Lower leg skin (tissue), 4 donors: Measurements from ENCODE around the gene DDX51. TPM values are rescaled to one million over a fixed set of nuclear protein-coding genes. Genes with fewer than 3 reads are reported as not detected.
"Not testable (repeated sequence)": the region's sequence is repeated elsewhere in the genome, so short reads cannot be mapped to it uniquely, and the experiment has no call there.

Source experiments
- DNase-seq, 2 donors: peaks; one replicate each; pipeline ENCODE4 v3.0.0-alpha.2; 2019; ENCODE audit warnings: low spot score in 2 of 2
- H3K4me3 ChIP-seq: fragments of 200-600 bp; sonication (generic); 2 replicates; pipeline ENCODE4 v1.5.1; 2017; ENCODE audit warnings: mild to moderate bottlenecking, low read depth; ENCODE audit not compliant: poor library complexity, severe bottlenecking
- POLR2A ChIP-seq, 2 donors: fragments of 450-650 bp; IDR thresholded peaks; one replicate each; pipeline ENCODE4 v1.6.1; 2016 to 2017; ENCODE audit warnings: antibody characterized with exemption in 2 of 2, mild to moderate bottlenecking in 1 of 2, moderate library complexity in 1 of 2
- WGBS, 2 donors: methylation state at CpG; one replicate each; pipeline ENCODE4 v1.1.5; 2018; 5-methylcytosine and 5-hydroxymethylcytosine counted together
- intact Hi-C: fragments of 100-400 bp; cut with DNase I; formaldehyde crosslinking; loops from one replicate; pipeline ENCODE4 v1.15.0; 2023; ENCODE audit warnings: low total_unique reads
- total RNA-seq, 4 donors: library from RNA; depleted of rRNA; stranded (reverse); fragments of >200 nt; gene quantifications; one replicate each; pipeline ENCODE4 v1.1.0, GENCODE V29; 2016
- TF ChIP-seq, protein P1 (sequence below), 3 donors: fragments of 450-650 bp; IDR thresholded peaks; one replicate each; pipeline ENCODE4 v1.5.1; 2016; ENCODE audit warnings: antibody characterized with exemption in 3 of 3, mild to moderate bottlenecking in 3 of 3, moderate library complexity in 2 of 3

The DDX51 gene
- total RNA-seq, 4 donors from 2014 or later = 11.1 to 31.8 (median 19.2) TPM

DNA sequence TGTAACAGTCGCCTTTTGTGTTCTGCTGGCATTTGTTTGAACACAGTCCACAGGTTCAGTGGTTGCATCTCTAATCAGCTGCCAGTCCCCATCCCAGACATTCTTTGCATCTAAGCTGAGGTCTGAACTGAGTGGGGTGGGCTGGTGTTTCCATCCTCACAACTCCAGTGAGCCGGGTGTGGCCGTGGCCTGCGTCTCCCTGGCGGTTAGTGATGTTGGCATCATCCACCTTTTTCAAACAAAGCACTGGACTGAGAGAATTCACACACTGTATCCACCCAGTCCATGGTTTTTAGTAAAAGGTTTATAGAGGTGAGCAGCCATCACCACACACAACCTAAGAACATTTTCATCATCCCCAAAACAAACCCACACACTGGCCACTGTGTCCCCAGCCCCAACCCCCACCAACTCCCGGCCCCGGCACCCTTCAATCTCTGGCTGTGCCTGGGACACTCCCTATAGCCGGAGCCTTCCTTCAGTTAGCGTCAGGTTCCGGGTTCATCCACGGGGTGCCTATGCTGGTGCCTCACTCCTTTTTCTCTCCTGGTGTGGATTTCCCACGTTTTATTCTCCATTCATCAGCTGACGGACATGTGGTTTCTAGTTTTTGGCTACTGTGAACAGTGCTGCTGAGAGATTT, 6.5 kb downstream of the DDX51 start:
- 66 to 69% methylated on average over 13 of the region's 13 CpGs for WGBS, 2 donors
- no peak for DNase-seq
- TF ChIP-seq POLR2A (IDR thresholded peaks at IDR 0.05) = no peak
- TF ChIP-seq, protein P1, sequence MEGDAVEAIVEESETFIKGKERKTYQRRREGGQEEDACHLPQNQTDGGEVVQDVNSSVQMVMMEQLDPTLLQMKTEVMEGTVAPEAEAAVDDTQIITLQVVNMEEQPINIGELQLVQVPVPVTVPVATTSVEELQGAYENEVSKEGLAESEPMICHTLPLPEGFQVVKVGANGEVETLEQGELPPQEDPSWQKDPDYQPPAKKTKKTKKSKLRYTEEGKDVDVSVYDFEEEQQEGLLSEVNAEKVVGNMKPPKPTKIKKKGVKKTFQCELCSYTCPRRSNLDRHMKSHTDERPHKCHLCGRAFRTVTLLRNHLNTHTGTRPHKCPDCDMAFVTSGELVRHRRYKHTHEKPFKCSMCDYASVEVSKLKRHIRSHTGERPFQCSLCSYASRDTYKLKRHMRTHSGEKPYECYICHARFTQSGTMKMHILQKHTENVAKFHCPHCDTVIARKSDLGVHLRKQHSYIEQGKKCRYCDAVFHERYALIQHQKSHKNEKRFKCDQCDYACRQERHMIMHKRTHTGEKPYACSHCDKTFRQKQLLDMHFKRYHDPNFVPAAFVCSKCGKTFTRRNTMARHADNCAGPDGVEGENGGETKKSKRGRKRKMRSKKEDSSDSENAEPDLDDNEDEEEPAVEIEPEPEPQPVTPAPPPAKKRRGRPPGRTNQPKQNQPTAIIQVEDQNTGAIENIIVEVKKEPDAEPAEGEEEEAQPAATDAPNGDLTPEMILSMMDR (IDR thresholded peaks at IDR 0.05) = no peak
- intact Hi-C loops = no loop called here
- no peak overlapping the region for H3K4me3 ChIP-seq

DNA sequence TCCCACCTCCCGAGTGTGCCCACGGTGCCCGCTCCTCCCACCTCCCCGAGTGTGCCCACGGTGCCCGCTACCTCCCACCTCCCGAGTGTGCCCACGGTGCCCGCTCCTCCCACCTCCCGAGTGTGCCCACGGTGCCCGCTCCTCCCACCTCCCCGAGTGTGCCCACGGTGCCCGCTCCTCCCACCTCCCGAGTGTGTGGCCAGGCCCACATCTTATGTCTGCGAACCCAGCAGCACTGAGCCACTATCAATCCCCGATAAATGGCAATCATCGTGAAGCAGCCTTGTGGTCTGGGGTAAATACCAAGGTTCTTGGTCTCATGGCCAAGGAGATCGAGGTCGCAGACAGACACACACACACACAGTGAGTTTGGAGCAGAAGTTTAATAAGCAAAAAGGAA, 7.9 kb downstream of the DDX51 start:
- DNase-seq, intact Hi-C loops, H3K4me3 ChIP-seq: not testable (repeated sequence)
- 83 to 87% methylated on average over 10 to 13 of the region's 21 CpGs for WGBS, 2 donors

DNA sequence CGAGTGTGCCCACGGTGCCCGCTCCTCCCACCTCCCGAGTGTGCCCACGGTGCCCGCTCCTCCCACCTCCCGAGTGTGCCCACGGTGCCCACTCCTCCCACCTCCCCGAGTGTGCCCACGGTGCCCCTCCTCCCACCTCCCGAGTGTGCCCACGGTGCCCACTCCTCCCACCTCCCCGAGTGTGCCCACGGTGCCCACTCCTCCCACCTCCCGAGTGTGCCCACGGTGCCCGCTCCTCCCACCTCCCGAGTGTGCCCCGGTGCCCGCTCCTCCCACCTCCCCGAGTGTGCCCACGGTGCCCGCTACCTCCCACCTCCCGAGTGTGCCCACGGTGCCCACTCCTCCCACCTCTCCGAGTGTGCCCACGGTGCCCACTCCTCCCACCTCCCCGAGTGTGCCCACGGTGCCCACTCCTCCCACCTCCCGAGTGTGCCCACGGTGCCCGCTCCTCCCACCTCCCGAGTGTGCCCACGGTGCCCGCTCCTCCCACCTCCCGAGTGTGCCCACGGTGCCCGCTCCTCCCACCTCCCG, 9.4 kb downstream of the DDX51 start:
- intact Hi-C loops, H3K4me3 ChIP-seq, DNase-seq: not testable (repeated sequence)
- WGBS, 2 donors = 88 to 92% methylated on average over 10 to 13 of the region's 39 CpGs

DNA sequence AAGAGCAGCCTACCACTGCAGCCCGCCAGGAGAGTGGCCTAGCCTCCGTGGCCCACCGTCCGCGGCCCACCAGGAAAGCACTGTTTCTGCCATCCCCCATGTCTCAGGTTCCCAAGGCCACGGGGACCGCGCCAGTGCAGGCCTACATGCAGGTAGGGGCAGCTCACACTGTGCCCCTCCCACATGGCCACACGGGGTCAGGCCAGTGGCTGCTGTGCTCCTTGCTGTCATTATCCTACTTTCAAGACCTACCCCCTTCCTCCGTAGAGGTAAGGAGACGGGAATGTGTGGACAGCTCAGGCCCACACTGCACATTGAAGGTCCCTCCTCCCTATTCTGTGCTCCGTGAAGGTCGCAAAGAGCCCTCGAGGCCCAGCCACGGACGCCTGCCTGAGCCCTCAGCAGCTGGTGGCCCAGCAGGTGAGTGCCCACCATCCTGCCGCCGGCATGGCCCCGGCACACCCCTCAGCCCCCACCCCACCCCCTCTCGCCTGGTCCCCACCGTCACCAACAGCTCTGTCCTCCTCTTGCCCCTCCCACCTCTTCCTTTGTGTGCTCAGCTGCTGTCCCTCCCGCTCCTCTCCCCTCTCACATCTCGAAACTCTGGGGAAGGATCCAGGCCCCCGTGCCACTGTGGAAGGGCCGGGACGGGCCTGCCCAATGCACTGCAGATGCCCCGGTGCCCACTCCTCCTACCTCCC, 10.0 kb downstream of the DDX51 start:
- DNase-seq = peak in 1 of 2 donors; percentile 79
- intact Hi-C loops = no loop called here
- WGBS, 2 donors = 70 to 77% methylated on average over 27 of the region's 27 CpGs
- H3K4me3 ChIP-seq = no peak overlapping the region
- no peak for TF ChIP-seq POLR2A (IDR thresholded peaks at IDR 0.05)
- TF ChIP-seq, protein P1 (IDR thresholded peaks at IDR 0.05) = no peak

DNA sequence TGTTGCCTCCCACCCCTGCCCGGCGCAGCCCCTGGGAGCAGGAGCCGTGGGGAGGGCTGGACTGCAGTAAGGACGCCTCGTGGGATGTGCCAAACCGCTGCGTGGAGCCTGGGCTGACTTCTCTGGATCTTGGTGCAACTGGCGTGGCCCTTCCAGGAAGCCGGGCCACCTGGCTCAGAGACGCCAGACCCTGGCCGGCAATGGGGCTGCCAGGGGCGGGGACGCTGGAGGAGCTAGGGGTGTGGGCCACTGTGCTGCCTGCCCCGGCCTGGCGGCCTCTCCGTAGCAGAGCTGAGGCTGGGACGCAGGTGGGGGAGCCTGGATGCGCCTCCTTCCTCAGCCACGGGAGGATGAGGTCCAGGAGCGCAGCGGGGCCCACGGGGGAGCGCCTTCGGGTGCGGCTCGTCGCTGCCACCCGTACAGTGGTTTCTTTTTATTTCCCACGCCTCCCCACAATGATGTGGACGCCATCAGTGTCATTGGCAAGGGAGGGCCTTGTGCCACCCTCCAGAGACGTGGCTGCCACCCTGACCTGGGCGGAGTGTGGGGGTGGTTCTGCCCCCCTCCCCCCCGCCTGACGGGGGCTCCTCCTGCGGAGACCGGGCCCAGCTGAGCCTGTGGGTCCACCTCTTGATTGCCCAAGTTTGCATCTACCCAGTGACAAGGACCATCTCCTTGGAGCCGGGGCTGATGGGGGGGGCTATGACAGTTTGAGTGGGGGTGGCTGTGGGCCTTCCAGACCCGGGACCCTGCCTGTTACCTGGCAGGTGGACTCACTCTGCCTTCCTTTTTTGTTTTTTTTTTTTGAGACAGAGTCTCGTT, 11.3 kb downstream of the DDX51 start:
- peak in 1 of 2 donors; percentile 80 for DNase-seq
- intact Hi-C loops = no loop called here
- TF ChIP-seq, protein P1 (IDR thresholded peaks at IDR 0.05) = no peak
- no peak for TF ChIP-seq POLR2A (IDR thresholded peaks at IDR 0.05)
- WGBS, 2 donors = 87 to 88% methylated on average over 38 to 39 of the region's 39 CpGs
- no peak overlapping the region for H3K4me3 ChIP-seq

DNA sequence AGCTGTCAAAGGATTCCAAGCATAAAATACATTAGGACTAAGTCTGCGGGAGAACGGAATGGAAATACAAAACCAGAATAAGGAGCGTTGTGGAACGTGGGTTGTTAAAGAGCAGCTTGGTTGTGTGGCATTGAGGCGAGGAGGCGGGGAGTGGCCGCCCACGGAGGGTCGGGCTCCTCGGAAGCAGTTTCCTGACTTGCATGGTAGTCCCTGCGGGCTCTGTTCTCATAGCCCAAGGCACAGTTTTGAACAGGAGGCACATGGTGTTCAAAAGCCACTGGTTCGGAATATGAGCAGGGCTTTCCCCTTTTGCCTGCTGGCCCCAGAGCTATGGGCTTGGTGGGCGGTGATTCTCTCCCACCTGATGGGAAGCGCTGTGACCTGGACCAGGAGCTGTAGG, 12.2 kb downstream of the DDX51 start:
- DNase-seq = no peak
- intact Hi-C loops = no loop called here
- TF ChIP-seq POLR2A (IDR thresholded peaks at IDR 0.05) = no peak
- TF ChIP-seq, protein P1 (IDR thresholded peaks at IDR 0.05) = no peak
- no peak overlapping the region for H3K4me3 ChIP-seq
- 87 to 90% methylated on average over 12 to 14 of the region's 14 CpGs for WGBS, 2 donors
